Left lung (tissue), 10 donors: Measurements from ENCODE around the gene AOAH. TPM values are rescaled to one million over a fixed set of nuclear protein-coding genes. Genes with fewer than 3 reads are reported as not detected.
"Not testable (repeated sequence)": the region's sequence is repeated elsewhere in the genome, so short reads cannot be mapped to it uniquely, and the experiment has no call there.

Experiments
- ATAC-seq: fragments of 200-7000 bp; cut with Tn5 transposase; one replicate; pipeline ENCODE4 v1.9.1; 2020; ENCODE audit warnings: moderate library complexity
- DNase-seq, 4 donors: peaks; one replicate each; pipeline ENCODE4 v3.0.0-alpha.2; 2013 to 2020
- H3K27ac ChIP-seq, 2 donors: fragments of 200-600 bp; sonication (generic) in 1 of 2; one replicate each; pipeline versions ENCODE4 v1.5.0 to v1.8.0; 2020 to 2021
- H3K27me3 ChIP-seq, 2 donors: fragments of 200-600 bp; sonication (generic) in 1 of 2; one replicate each; pipeline versions ENCODE4 v1.5.0 to v1.8.0; 2020 to 2021
- H3K36me3 ChIP-seq, 2 donors: fragments of 200-600 bp; sonication (generic) in 1 of 2; one replicate each; pipeline versions ENCODE4 v1.5.0 to v1.8.0; 2020 to 2021
- H3K4me1 ChIP-seq, 2 donors: fragments of 200-600 bp; one replicate each; pipeline ENCODE4 v1.8.0; 2021
- H3K4me3 ChIP-seq, 2 donors: fragments of 200-600 bp; sonication (generic) in 1 of 2; one replicate each; pipeline versions ENCODE4 v1.5.0 to v1.8.0; 2020 to 2021; ENCODE audit warnings: mild to moderate bottlenecking in 1 of 2
- H3K9me3 ChIP-seq, 2 donors: fragments of 200-600 bp; sonication (generic) in 1 of 2; one replicate each; pipeline versions ENCODE4 v1.5.0 to v1.8.0; 2020 to 2021
- CTCF ChIP-seq, 2 donors: fragments of 200-600 bp; sonication (generic) in 1 of 2; IDR thresholded peaks; one replicate each; pipeline versions ENCODE4 v1.5.0 to v1.8.0; 2021; ENCODE audit warnings: antibody characterized with exemption in 2 of 2
- intact Hi-C, 2 donors: fragments of 100-400 bp; cut with DNase I; formaldehyde crosslinking; loops; one replicate each; pipeline versions ENCODE4 v1.11.2 to v1.14.2; 2022
- polyA plus RNA-seq, 6 donors: library from polyadenylated mRNA; unstranded; fragments of 120-200 nt; gene quantifications; one replicate each; pipeline ENCODE4 v1.2.1, GENCODE V29; 2013; ENCODE audit not compliant: insufficient read length in 6 of 6
- total RNA-seq, 2 donors: library from RNA; stranded (reverse); fragmentation: NEBNext Ultra II Directional; extraction: Animal tissue kit (Norgen Biotek cat#: 25700); gene quantifications; one replicate each; pipeline ENCODE4 v1.2.1, GENCODE V29; 2021
- donor health status: DM: no; HTN: yes; CAD: no.
- donor health status: DM: no; HTN: no; CAD: no.

Gene AOAH
- total and polyA plus RNA-seq, 8 donors, result 3.9 to 28.2 (median 6.9) TPM

GRCh38 chr7:36469236-36469635 is 255.1 kb downstream of the AOAH start:
- ATAC-seq (no peak), DNase-seq (no peak)
- intact Hi-C loops, result no loop called here
- H3K36me3 ChIP-seq, result no peaks in the 10 kb centered on the region
- no peak overlapping the region for H3K4me3 ChIP-seq
- peaks cover 0 to 2% of the 10 kb centered on the region in 2 donors for H3K9me3 ChIP-seq
- H3K27ac ChIP-seq, result no peak overlapping the region
- TF ChIP-seq CTCF (IDR thresholded peaks at IDR 0.05), result no peak
- peaks cover 0 to 3% of the 10 kb centered on the region in 2 donors for H3K4me1 ChIP-seq
- no peaks in the 10 kb centered on the region for H3K27me3 ChIP-seq

- no peaks in the 10 kb centered on the region for H3K27me3 ChIP-seq
- TF ChIP-seq CTCF (IDR thresholded peaks at IDR 0.05), result no peak
- H3K4me1 ChIP-seq, result peaks cover 0 to 3% of the 10 kb centered on the region in 2 donors
- no peak for ATAC-seq
- intact Hi-C loops, result no loop called here
- DNase-seq, result no peak
- H3K27ac ChIP-seq, result no peak overlapping the region
- H3K36me3 ChIP-seq, result no peaks in the 10 kb centered on the region
- peaks cover 0 to 2% of the 10 kb centered on the region in 2 donors for H3K9me3 ChIP-seq
- H3K4me3 ChIP-seq, result no peak overlapping the region
Measured at GRCh38 chr7:36468370-36469101, 255.8 kb downstream of the AOAH start.

- DNase-seq, ATAC-seq, H3K4me3 ChIP-seq, H3K27me3 ChIP-seq, intact Hi-C loops, H3K4me1 ChIP-seq, H3K36me3 ChIP-seq, H3K9me3 ChIP-seq, H3K27ac ChIP-seq: not testable (repeated sequence)
Measured at GRCh38 chr7:36466001-36466400, 258.3 kb downstream of the AOAH start.

- intact Hi-C loops, result no loop called here
- H3K27ac ChIP-seq, result no peak overlapping the region
- no peak overlapping the region for H3K4me3 ChIP-seq
- DNase-seq (no peak), ATAC-seq (no peak)
- no peaks in the 10 kb centered on the region for H3K4me1 ChIP-seq
- no peaks in the 10 kb centered on the region for H3K27me3 ChIP-seq
- no peak for TF ChIP-seq CTCF (IDR thresholded peaks at IDR 0.05)
- H3K36me3 ChIP-seq, result no peaks in the 10 kb centered on the region
- H3K9me3 ChIP-seq, result peaks cover 0 to 2% of the 10 kb centered on the region in 2 donors
Measured at GRCh38 chr7:36464271-36464670, 260.0 kb downstream of the AOAH start.
